ENCODE results near the gene BUB3. TPM values are rescaled to one million over a fixed set of nuclear protein-coding genes. Genes with fewer than 3 reads are reported as not detected.

Gene BUB3
- total RNA-seq, 1 experiment from 2014 or later: 291 TPM

- intact Hi-C loops (cut with micrococcal nuclease): no loop called here
- ATAC-seq (no peak), DNase-seq (no peak)
- POLR2A ChIA-PET (ENCODE audit: unreplicated experiment): no interaction called here
- H3K27ac ChIP-seq (ENCODE audit: low read length): no peak overlapping the region
- H3K4me1 ChIP-seq (ENCODE audit: insufficient read depth, low read length): 0 out of 2 replicates have a peak, but pooled peaks cover 6% of the 10 kb centered on the region
- no peak for TF ChIP-seq EZH2 (IDR thresholded peaks at IDR 0.05; ENCODE audit: low read length, unreplicated experiment)
- TF ChIP-seq EZH2phosphoT487 (IDR thresholded peaks at IDR 0.05; ENCODE audit: borderline replicate concordance, low read length): no peak
- no peak for TF ChIP-seq CTCF (conservative IDR thresholded peaks at IDR 0.05; ENCODE audit: low read depth, low read length)
- no peaks in the 10 kb centered on the region for H3K79me2 ChIP-seq (ENCODE audit: low read length)
- CTCF ChIA-PET: no interaction called here
- H3K36me3 ChIP-seq (ENCODE audit: low read depth, low read length): no peaks in the 10 kb centered on the region
- no peaks in the 10 kb centered on the region for H3F3A ChIP-seq (ENCODE audit: low read length, unreplicated experiment)
- H2AFZ ChIP-seq (ENCODE audit: low read length): no peak overlapping the region
- no peak overlapping the region for H3K4me2 ChIP-seq (ENCODE audit: low read length)
- no peaks in the 10 kb centered on the region for H4K20me1 ChIP-seq (ENCODE audit: low read length)
- no peaks in the 10 kb centered on the region for H3K9me2 ChIP-seq (replicated peaks; ENCODE audit: low read length)
- peaks cover 2% of the 10 kb centered on the region; the same call in 1 of the 2 replicates for H3K27me3 ChIP-seq (ENCODE audit: low read length)
- no peaks in the 10 kb centered on the region for H3K9me3 ChIP-seq (ENCODE audit: low read length)
- H3K9ac ChIP-seq (ENCODE audit: low read length): no peak overlapping the region
- BruUV-seq (replicated peaks): no TSS peak
- no peak overlapping the region for H3K4me3 ChIP-seq (ENCODE audit: low read length)
Measured at GRCh38 chr10:123146894-123147634, 7.1 kb upstream of the BUB3 start.

GRCh38 chr10:123147635-123148413, 6.4 kb upstream of the BUB3 start, which contains the start of gene HMX2:
HMX2 (plus strand) TSS chr10:123148136; CDS start chr10:123148379, 243 bp downstream.
- Histone ChIP-seq H3K36me3 (ENCODE audit: low read depth, low read length) (no peaks in the 10 kb centered on the region), H3K4me3 (ENCODE audit: low read length) (no peak within 1 kb of the TSS), H4K20me1 (ENCODE audit: low read length) (no peaks in the 10 kb centered on the region), H2AFZ (ENCODE audit: low read length) (no peak within 1 kb of the TSS), H3F3A (ENCODE audit: low read length, unreplicated experiment) (no peaks in the 10 kb centered on the region), H3K27ac (ENCODE audit: low read length) (no peak within 1 kb of the TSS), H3K9me3 (ENCODE audit: low read length) (no peaks in the 10 kb centered on the region), H3K27me3 (ENCODE audit: low read length) (no peaks in the 10 kb centered on the region), H3K4me1 (ENCODE audit: insufficient read depth, low read length) (0 out of 2 replicates have a peak, but pooled peaks cover 6% of the 10 kb centered on the region), H3K79me2 (ENCODE audit: low read length) (no peaks in the 10 kb centered on the region), H3K4me2 (ENCODE audit: low read length) (no peak within 1 kb of the TSS), H3K9me2 (replicated peaks; ENCODE audit: low read length) (no peaks in the 10 kb centered on the region), H3K9ac (ENCODE audit: low read length) (no peak within 1 kb of the TSS)
- no peak for DNase-seq
- TF ChIP-seq CTCF (conservative IDR thresholded peaks at IDR 0.05; ENCODE audit: low read depth, low read length) (no peak), EZH2 (IDR thresholded peaks at IDR 0.05; ENCODE audit: low read length, unreplicated experiment) (no peak), EZH2phosphoT487 (IDR thresholded peaks at IDR 0.05; ENCODE audit: borderline replicate concordance, low read length) (no peak)
- ChIA-PET POLR2A (ENCODE audit: unreplicated experiment) (no interaction called here), CTCF (no interaction called here)
- intact Hi-C loops (cut with micrococcal nuclease): no loop called here
- no TSS peak for BruUV-seq (replicated peaks)
- ATAC-seq: no peak
